Panc1 (cell line): Measurements from ENCODE around the gene LMNA.

ENCODE experiments used
- CTCF ChIP-seq: fragments of 450-650 bp; IDR thresholded peaks from 2 replicates; pipeline ENCODE4 v1.5.1; 2017; ENCODE audit warnings: mild to moderate bottlenecking
- REST ChIP-seq, 2 experiments: IDR thresholded peaks; 2 replicates each; pipeline ENCODE4 v1.6.1; 2011 to 2012; ENCODE audit warnings: low read depth in 2 of 2, control low read depth in 1 of 2, low read length in 1 of 2, mild to moderate bottlenecking in 1 of 2, moderate library complexity in 1 of 2; ENCODE audit not compliant: insufficient read depth in 1 of 2

GRCh38 chr1:156165083-156165482, 50.6 kb downstream of the LMNA start:
- TF ChIP-seq CTCF (no peak), REST (IDR thresholded peaks at IDR 0.05; ENCODE audit: insufficient read depth in 1 of 2, low read depth in 2 of 2, low read length in 1 of 2) (no peak)
